GM12874 (cell line): ENCODE results near the gene COL23A1.

Experiments
- CTCF ChIP-seq: IDR thresholded peaks from 2 replicates; pipeline ENCODE4 v1.5.1; 2011; ENCODE audit warnings: low read depth, mild to moderate bottlenecking, control low read depth, low read length, moderate library complexity; ENCODE audit not compliant: insufficient read depth

The COL23A1 gene

GRCh38 chr5:178282391-178282790 lies 307.8 kb downstream of the COL23A1 start:
- TF ChIP-seq CTCF: no peak

- no peak for TF ChIP-seq CTCF
Observed at GRCh38 chr5:178281331-178281730, 308.9 kb downstream of the COL23A1 start.

DNA sequence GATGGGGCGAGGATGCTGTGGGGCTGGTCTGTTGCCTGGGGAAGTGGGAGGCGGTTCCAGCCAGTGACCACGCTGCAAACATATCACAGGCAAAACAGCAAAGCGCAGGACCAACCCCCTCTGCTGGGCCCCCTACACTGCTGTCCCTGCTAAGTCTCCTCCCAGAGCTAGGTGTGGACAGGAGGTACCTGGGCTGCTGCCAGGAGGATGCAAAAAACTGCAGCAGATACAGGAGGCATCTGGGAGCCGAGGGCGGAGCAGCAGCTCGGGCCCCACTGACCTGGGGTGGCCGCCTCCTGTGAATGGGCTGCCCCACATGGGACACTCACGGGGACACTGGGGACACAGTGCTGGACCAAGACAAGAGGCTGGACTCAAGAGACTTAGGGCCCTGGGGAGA lies 309.6 kb downstream of the COL23A1 start:
- no peak for TF ChIP-seq CTCF

DNA sequence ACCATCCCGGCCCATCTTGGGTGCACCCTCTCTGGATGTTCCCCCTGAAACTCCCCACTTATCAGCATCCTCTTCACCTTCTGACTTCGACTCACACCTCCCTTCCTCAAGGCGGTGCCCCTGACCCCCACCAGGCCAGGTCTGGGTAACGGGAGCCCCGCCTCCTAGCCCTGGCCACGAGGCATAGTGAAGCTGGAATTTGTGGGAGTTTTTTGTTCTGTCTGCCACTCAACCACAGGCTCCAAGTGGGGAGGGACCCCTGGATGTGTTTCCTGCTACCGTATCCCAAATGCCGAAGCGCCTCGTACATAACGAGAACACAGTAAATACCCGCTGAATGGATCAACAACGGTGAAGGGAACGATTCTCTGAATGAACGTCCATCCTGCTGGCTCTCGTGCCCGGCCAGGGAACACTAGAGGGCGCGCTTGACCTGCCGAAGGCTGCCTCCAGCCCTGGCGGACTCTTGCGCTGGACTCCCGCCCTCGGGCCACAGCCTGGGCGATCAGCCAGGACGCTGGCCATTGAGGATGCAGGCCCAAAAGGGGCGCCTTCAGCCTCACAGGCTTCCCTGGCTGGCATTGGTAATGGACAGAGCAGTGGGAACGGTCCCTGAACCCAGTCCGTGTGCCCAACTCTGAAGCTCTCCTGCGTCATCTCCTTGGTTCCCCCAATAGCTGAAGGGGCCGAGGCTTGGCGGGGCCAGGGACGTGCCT lies 310.3 kb downstream of the COL23A1 start:
- TF ChIP-seq CTCF: peak; percentile 85

DNA sequence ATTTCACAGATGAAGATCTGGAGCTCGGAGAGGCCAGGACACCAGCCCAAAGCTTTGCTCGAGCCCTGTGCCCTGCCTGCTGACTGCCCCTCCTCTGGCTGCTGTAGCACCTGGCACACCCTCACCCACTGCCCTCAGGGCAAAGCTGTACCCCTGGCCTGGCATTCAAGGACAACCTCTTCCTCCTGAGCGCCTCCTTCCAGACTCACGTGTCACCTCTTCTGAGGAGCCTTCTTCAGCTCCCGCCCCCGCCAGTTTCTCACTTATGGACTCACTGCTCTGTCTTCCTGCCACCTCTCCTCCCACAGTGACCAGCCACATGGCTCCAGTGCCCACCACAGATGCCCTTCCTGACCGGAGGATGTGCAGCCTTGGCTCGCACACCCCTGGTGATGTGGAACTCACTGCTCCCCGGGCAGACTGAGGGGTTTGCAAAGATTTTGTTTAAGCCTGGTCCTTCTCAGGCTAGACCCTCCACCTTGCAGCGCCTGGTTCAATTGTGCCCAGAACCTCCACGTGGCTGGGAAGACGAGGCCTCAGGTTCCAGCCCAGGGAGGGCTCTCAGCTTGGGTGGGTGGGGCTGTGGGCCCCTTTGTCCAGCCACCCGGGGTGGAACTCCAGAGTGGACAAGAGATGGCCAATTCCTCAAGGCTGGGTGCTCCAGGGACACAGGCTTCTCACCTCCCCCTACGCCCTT lies 311.0 kb downstream of the COL23A1 start:
- TF ChIP-seq CTCF: no peak

DNA sequence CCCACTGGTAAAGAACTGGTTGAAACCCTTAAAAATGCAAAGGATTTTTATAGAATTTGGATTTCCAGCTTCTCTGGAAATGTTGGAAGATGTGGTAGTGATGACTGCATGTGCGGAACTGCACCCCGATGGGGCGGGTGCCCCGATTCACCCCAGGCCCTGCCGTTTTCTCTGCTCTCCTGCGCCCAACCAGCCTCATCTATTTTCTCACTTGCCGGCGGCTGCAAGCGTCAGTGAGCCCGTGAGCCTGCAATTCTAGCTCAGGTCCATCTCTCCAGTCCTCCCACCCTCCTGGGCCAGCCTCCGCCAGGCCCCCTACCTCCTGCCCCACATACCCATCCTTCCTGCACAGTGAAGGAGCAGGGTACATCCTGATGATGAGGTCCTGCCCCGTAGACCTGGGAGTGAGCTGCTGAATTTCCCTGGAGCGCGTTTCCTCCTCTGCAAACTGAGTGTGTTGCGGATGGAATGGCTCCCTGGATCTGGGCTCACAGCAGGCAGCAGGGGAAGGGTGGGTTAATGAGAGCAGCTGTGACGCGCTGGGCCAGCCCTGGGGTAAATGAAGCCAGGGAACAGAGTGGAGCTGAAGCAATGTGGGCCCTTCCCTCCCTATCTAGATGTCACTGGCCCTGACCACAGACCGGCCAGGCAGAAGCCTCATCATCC lies 311.7 kb downstream of the COL23A1 start:
- no peak for TF ChIP-seq CTCF

GRCh38 chr5:178277866-178278265 lies 312.3 kb downstream of the COL23A1 start:
- TF ChIP-seq CTCF: no peak
